NCI-H2227 (cell line): ENCODE results near the gene CATSPERD.
"Not testable (repeated sequence)": the region's sequence is repeated elsewhere in the genome, so short reads cannot be mapped to it uniquely, and the experiment has no call there.

ENCODE experiments used
- DNase-seq: peaks from one replicate; lab custom pipeline; 2025; ENCODE audit not compliant: unreplicated experiment; lab: John Stamatoyannopoulos, UW

CATSPERD gene

GRCh38 chr19:5684694-5685430, 35.6 kb upstream of the CATSPERD start:
- DNase-seq = no peak

- DNase-seq = no peak
Measured at GRCh38 chr19:5686326-5686646, 34.2 kb upstream of the CATSPERD start.

- no peak for DNase-seq
Measured at GRCh38 chr19:5686647-5687359, 33.6 kb upstream of the CATSPERD start.

GRCh38 chr19:5687360-5688198, 32.9 kb upstream of the CATSPERD start:
- no peak for DNase-seq

- not testable (repeated sequence) for DNase-seq
Measured at GRCh38 chr19:5688262-5688881, 32.1 kb upstream of the CATSPERD start.

- DNase-seq = peak; percentile 97
Measured at GRCh38 chr19:5690125-5690954, 30.1 kb upstream of the CATSPERD start, which contains the start of gene RPL36. Gene RPL36, plus strand, starts transcription at chr19:5690295. Its CDS starts 213 bp downstream, at chr19:5690508.

- DNase-seq = peak; percentile 54
Measured at GRCh38 chr19:5690955-5691821, 29.2 kb upstream of the CATSPERD start.

GRCh38 chr19:5691822-5692722, 28.4 kb upstream of the CATSPERD start:
- DNase-seq = no peak

GRCh38 chr19:5692723-5693194, 27.7 kb upstream of the CATSPERD start:
- DNase-seq = no peak

- DNase-seq = no peak
Measured at GRCh38 chr19:5693195-5694166, 27.0 kb upstream of the CATSPERD start.

- no peak for DNase-seq
Measured at GRCh38 chr19:5694167-5694955, 26.1 kb upstream of the CATSPERD start.

- no peak for DNase-seq
Measured at GRCh38 chr19:5694956-5695648, 25.3 kb upstream of the CATSPERD start.

GRCh38 chr19:5695649-5696195, 24.7 kb upstream of the CATSPERD start:
- no peak for DNase-seq

- DNase-seq = no peak
Measured at GRCh38 chr19:5696196-5697021, 24.0 kb upstream of the CATSPERD start.
